Tongue (tissue), 2 donors: ENCODE data around the gene JAG1. TPM values are rescaled to one million over a fixed set of nuclear protein-coding genes. Genes with fewer than 3 reads are reported as not detected.
"Not testable (repeated sequence)": the region's sequence is repeated elsewhere in the genome, so short reads cannot be mapped to it uniquely, and the experiment has no call there.

Source experiments
- DNase-seq: peaks from one replicate; pipeline ENCODE4 v3.0.0-alpha.2; 2015
- total RNA-seq: library from RNA; depleted of rRNA; stranded (reverse); fragments of >200 nt; gene quantifications from one replicate; pipeline ENCODE4 v1.2.3, GENCODE V29; 2014

JAG1 gene
- total RNA-seq, 1 donor from 2014 or later, result 98.4 TPM

GRCh38 chr20:10636326-10636818 is 37.4 kb downstream of the JAG1 start:
- DNase-seq, result peak; percentile 80

GRCh38 chr20:10635476-10636208 is 38.2 kb downstream of the JAG1 start:
- DNase-seq, result no peak

GRCh38 chr20:10634683-10635411 is 39.0 kb downstream of the JAG1 start:
- DNase-seq, result no peak

GRCh38 chr20:10634211-10634610 is 39.6 kb downstream of the JAG1 start:
- DNase-seq, result no peak

- DNase-seq, result no peak
Measured at GRCh38 chr20:10633718-10634117, 40.1 kb downstream of the JAG1 start.

- DNase-seq, result no peak
Measured at GRCh38 chr20:10632721-10633509, 40.9 kb downstream of the JAG1 start.

GRCh38 chr20:10631126-10631525 is 42.7 kb downstream of the JAG1 start:
- no peak for DNase-seq

- DNase-seq, result no peak
Measured at GRCh38 chr20:10629946-10630650, 43.7 kb downstream of the JAG1 start.

- peak; percentile 54 for DNase-seq
Measured at GRCh38 chr20:10626896-10627295, 46.9 kb downstream of the JAG1 start.

- no peak for DNase-seq
Measured at GRCh38 chr20:10625641-10626040, 48.2 kb downstream of the JAG1 start.

GRCh38 chr20:10622657-10623418 is 51.0 kb downstream of the JAG1 start:
- peak; percentile 53 for DNase-seq

- DNase-seq, result no peak
Measured at GRCh38 chr20:10621149-10621548, 52.6 kb downstream of the JAG1 start.

- DNase-seq, result peak; percentile 61
Measured at GRCh38 chr20:10619427-10619826, 54.4 kb downstream of the JAG1 start.

- DNase-seq, result no peak
Measured at GRCh38 chr20:10618611-10619245, 55.1 kb downstream of the JAG1 start.

- DNase-seq, result not testable (repeated sequence)
Measured at GRCh38 chr20:10617549-10618133, 56.2 kb downstream of the JAG1 start.

GRCh38 chr20:10616212-10616611 is 57.6 kb downstream of the JAG1 start:
- DNase-seq, result no peak

GRCh38 chr20:10613911-10614310 is 59.9 kb downstream of the JAG1 start:
- no peak for DNase-seq

- DNase-seq, result not testable (repeated sequence)
Measured at GRCh38 chr20:10613426-10613825, 60.4 kb downstream of the JAG1 start.

GRCh38 chr20:10611357-10611756 is 62.4 kb downstream of the JAG1 start:
- DNase-seq, result no peak

- DNase-seq, result no peak
Measured at GRCh38 chr20:10610251-10610650, 63.5 kb downstream of the JAG1 start.
